Sigmoid colon (tissue), 7 donors: ENCODE measurements around the gene LLGL2. TPM values are rescaled to one million over a fixed set of nuclear protein-coding genes. Genes with fewer than 3 reads are reported as not detected.
"Not testable (repeated sequence)": the region's sequence is repeated elsewhere in the genome, so short reads cannot be mapped to it uniquely, and the experiment has no call there.

Experiments used
- DNase-seq: peaks from one replicate; pipeline ENCODE4 v3.0.0-alpha.2; 2019
- H3K27ac ChIP-seq, 4 donors: fragments of 200-600 bp; sonication (generic); one replicate each; pipeline ENCODE4 v1.5.1; 2016 to 2019; ENCODE audit warnings: mild to moderate bottlenecking in 1 of 4
- H3K27me3 ChIP-seq, 3 donors: fragments of 200-600 bp; sonication (generic); one replicate each; pipeline ENCODE4 v1.5.1; 2019; ENCODE audit warnings: mild to moderate bottlenecking in 1 of 3
- H3K36me3 ChIP-seq, 4 donors: fragments of 200-600 bp; sonication (generic); one replicate each; pipeline ENCODE4 v1.5.1; 2016 to 2019
- H3K4me1 ChIP-seq, 4 donors: fragments of 200-600 bp; sonication (generic); one replicate each; pipeline ENCODE4 v1.5.1; 2017 to 2019
- H3K4me3 ChIP-seq, 4 donors: fragments of 200-600 bp; sonication (generic); one replicate each; pipeline ENCODE4 v1.5.1; 2017 to 2019; ENCODE audit warnings: mild to moderate bottlenecking in 2 of 4, moderate library complexity in 1 of 4
- H3K9me3 ChIP-seq, 4 donors: fragments of 200-600 bp in 3 of 4; sonication (generic) in 3 of 4; one replicate each; pipeline versions ENCODE4 v1.5.1 to v1.6.1; 2013 to 2019
- EP300 ChIP-seq, 4 donors: sonication (generic); formaldehyde crosslinking; IDR thresholded peaks; one replicate each; pipeline ENCODE4 v1.6.1; 2017; ENCODE audit warnings: antibody characterized with exemption in 4 of 4
- POLR2A ChIP-seq, 2 donors: fragments of 450-650 bp; IDR thresholded peaks; one replicate each; pipeline ENCODE4 v1.6.1; 2016; ENCODE audit warnings: antibody characterized with exemption in 2 of 2, mild to moderate bottlenecking in 2 of 2, moderate library complexity in 2 of 2
- POLR2AphosphoS5 ChIP-seq, 4 donors: sonication (generic); formaldehyde crosslinking; IDR thresholded peaks; one replicate each; pipeline ENCODE4 v1.6.1; 2017; ENCODE audit warnings: antibody characterized with exemption in 4 of 4
- WGBS, 2 donors: extraction: QIAGEN DNeasy Blood & Tissue Kit; methylation state at CpG; one replicate each; pipeline ENCODE4 v1.1.7; 2013; 5-methylcytosine and 5-hydroxymethylcytosine counted together
- intact Hi-C: fragments of 100-400 bp; cut with DNase I; formaldehyde crosslinking; loops from one replicate; pipeline ENCODE4 v1.15.1; 2023
- polyA plus RNA-seq, 3 donors: library from polyadenylated mRNA; stranded (reverse); fragments of 200-250 nt; gene quantifications; one replicate each; pipeline ENCODE4 v1.2.3, GENCODE V29; 2013
- total RNA-seq, 4 donors: library from RNA; depleted of rRNA; stranded (reverse); fragments of >200 nt; gene quantifications; one replicate each; pipeline ENCODE4 v1.1.0, GENCODE V29; 2016
- TF ChIP-seq, protein P1 (sequence below), 4 experiments: fragments of 450-650 bp in 3 of 4; fragments of 200-600 bp in 1 of 4; IDR thresholded peaks; one replicate each; pipeline ENCODE4 v1.5.1; 2016 to 2019; ENCODE audit warnings: antibody characterized with exemption in 4 of 4, mild to moderate bottlenecking in 3 of 4, moderate library complexity in 2 of 4
- donor health status: healthy with polysubstance abuse.
- donor health status: Bipolar disorder and iron deficiency.
- donor health status: healthy.

LLGL2 gene
- total and polyA plus RNA-seq, 7 donors = 1.4 to 299 (median 5.0) TPM

DNA sequence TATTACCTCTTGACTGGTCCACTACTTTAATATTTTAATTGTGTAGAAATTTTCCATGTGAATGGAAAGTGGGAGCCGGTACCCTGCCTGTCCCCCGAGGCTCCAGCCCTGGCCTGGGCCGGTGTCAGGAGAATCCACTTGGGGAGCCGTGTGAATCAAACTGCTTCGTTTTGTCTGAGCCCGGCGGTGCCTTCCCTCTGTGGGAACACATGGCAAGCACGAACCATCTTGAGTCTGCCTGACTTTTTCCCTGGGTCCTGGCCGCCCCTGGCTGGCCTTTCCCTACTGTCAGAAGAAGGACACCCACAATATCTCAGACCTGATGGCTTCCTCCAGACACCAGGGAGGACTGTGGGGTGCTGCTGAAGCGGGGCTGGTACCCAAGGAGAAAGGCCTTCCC lies 49.7 kb downstream of the LLGL2 start:
- H3K27me3 ChIP-seq = no peaks in the 10 kb centered on the region
- no peaks in the 10 kb centered on the region for H3K9me3 ChIP-seq
- DNase-seq = peak; percentile 60
- H3K4me1 ChIP-seq = no peaks in the 10 kb centered on the region
- H3K4me3 ChIP-seq = no peak overlapping the region
- TF ChIP-seq POLR2AphosphoS5 (IDR thresholded peaks at IDR 0.05) (no peak), POLR2A (IDR thresholded peaks at IDR 0.05) (no peak), EP300 (IDR thresholded peaks at IDR 0.05) (no peak)
- TF ChIP-seq, protein P1, sequence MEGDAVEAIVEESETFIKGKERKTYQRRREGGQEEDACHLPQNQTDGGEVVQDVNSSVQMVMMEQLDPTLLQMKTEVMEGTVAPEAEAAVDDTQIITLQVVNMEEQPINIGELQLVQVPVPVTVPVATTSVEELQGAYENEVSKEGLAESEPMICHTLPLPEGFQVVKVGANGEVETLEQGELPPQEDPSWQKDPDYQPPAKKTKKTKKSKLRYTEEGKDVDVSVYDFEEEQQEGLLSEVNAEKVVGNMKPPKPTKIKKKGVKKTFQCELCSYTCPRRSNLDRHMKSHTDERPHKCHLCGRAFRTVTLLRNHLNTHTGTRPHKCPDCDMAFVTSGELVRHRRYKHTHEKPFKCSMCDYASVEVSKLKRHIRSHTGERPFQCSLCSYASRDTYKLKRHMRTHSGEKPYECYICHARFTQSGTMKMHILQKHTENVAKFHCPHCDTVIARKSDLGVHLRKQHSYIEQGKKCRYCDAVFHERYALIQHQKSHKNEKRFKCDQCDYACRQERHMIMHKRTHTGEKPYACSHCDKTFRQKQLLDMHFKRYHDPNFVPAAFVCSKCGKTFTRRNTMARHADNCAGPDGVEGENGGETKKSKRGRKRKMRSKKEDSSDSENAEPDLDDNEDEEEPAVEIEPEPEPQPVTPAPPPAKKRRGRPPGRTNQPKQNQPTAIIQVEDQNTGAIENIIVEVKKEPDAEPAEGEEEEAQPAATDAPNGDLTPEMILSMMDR (IDR thresholded peaks at IDR 0.05) = no peak
- no peaks in the 10 kb centered on the region for H3K36me3 ChIP-seq
- intact Hi-C loops = no loop called here
- 86 to 89% methylated on average over 10 of the region's 10 CpGs for WGBS, 2 donors
- no peak overlapping the region for H3K27ac ChIP-seq

DNA sequence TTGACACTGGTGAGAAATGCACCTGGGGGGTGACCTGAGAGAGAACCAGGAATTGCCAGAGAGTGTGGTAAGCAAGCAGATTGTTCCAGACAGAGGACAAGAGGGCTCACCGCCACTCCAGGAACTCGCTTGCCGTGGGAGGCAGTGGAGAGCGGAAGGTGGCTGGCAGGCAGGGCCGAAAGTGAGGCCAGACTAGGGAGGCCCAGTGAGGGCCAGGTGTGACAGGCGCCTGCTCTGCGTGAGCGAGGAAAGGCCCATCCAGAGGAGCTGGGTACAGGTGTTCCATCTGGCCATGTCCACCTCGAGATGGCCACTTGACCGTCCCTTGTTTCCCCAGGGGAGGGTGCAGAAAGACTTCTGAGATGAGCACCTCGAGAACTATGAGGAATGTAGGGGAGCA lies 50.2 kb downstream of the LLGL2 start:
- Histone ChIP-seq H3K4me1 (no peaks in the 10 kb centered on the region), H3K27ac (no peak overlapping the region), H3K9me3 (no peaks in the 10 kb centered on the region), H3K27me3 (no peaks in the 10 kb centered on the region), H3K36me3 (no peaks in the 10 kb centered on the region), H3K4me3 (no peak overlapping the region)
- TF ChIP-seq POLR2AphosphoS5 (IDR thresholded peaks at IDR 0.05) = no peak
- no peak for TF ChIP-seq EP300 (IDR thresholded peaks at IDR 0.05)
- no peak for TF ChIP-seq POLR2A (IDR thresholded peaks at IDR 0.05)
- TF ChIP-seq, protein P1 (IDR thresholded peaks at IDR 0.05) = no peak
- WGBS, 2 donors = 66 to 83% methylated on average over 11 of the region's 11 CpGs
- intact Hi-C loops = no loop called here
- no peak for DNase-seq

DNA sequence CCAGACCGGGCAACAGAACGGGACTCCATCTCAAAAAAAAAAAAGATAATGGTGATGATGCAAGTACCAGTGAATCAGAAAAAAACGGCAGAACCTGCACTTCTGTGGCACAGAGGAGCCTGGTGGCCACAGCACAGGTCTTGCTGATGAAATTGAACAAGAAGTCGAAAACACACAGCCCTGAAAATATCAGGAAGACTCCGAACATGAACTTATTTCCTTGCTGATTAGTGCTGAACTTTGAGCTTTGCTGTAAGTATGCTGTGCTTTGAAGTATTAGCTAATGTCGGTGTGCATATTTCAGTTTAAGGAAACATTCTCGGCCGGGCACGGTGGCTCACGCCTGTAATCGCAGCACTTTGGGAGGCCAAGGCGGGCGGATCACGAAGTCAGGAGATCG lies 51.2 kb downstream of the LLGL2 start:
- H3K27me3 ChIP-seq = no peaks in the 10 kb centered on the region
- no peaks in the 10 kb centered on the region for H3K4me1 ChIP-seq
- intact Hi-C loops = no loop called here
- no peak for DNase-seq
- 17 to 79% methylated on average over 14 to 15 of the region's 15 CpGs for WGBS, 2 donors
- TF ChIP-seq POLR2AphosphoS5 (IDR thresholded peaks at IDR 0.05) (no peak), EP300 (IDR thresholded peaks at IDR 0.05) (no peak), POLR2A (IDR thresholded peaks at IDR 0.05) (no peak)
- TF ChIP-seq, protein P1 (IDR thresholded peaks at IDR 0.05) = no peak
- no peaks in the 10 kb centered on the region for H3K9me3 ChIP-seq
- H3K4me3 ChIP-seq = no peak overlapping the region
- no peak overlapping the region for H3K27ac ChIP-seq
- H3K36me3 ChIP-seq = no peaks in the 10 kb centered on the region

DNA sequence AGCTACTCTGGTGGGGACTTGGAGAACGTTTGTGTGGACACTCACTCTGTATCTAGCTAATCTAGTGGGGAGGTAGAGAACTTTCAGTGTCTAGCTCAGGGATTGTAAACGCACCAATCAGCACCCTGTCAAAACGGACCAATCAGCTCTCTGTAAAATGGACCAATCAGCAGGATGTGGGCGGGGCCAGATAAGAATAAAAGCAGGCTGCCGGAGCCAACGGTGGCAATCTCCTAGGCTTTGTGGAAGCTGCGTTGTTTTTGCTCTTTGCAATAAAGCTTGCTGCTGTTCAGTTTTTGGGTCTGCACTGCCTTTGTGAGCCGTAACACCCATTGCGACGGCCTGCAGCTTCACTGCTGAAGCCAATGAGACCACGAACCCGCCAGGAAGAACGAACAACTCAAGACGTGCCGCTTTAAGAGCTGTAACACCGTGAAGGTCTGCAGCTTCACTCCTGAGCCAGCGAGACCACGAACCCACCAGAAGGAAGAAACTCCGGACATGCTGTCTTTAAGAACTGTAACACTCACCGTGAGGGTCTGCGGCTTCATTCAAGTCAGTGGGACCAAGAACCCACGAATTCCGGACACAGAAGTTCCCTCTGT lies 55.7 kb downstream of the LLGL2 start:
- not testable (repeated sequence) for H3K9me3 ChIP-seq, H3K27me3 ChIP-seq, H3K4me1 ChIP-seq, H3K4me3 ChIP-seq, H3K27ac ChIP-seq, H3K36me3 ChIP-seq, DNase-seq
- intact Hi-C loops = loop anchor here (10.0 kb wide), 1 partner anchor 296 kb away; the partner anchor contains the start of gene SLC25A19
- 69 to 89% methylated on average over 23 of the region's 23 CpGs for WGBS, 2 donors

DNA sequence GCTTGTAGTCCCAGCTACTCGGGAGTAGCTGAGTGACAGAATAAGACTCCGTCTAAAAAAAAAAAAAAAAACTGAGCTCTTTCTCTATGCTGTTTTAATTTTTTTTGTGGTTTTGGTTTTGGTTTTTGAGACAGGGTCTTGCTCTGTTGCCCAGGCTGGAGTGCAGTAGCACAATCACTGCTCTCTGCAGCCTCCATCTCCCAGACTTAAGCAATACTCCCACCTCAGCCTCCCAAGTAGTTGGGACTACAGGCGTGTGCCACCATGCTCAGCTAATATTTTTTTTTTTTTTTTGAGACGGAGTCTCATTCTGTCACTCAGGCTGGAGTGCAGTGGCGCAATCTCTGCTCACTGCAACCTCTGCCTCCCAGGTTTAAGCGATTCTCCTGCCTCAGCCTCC lies 57.7 kb downstream of the LLGL2 start:
- H3K4me3 ChIP-seq, H3K27me3 ChIP-seq, H3K36me3 ChIP-seq, DNase-seq, H3K9me3 ChIP-seq, H3K27ac ChIP-seq: not testable (repeated sequence)
- 88 to 93% methylated on average over 6 of the region's 6 CpGs for WGBS, 2 donors
- peaks cover 0 to 12% (median 6%) of the 10 kb centered on the region in 4 donors for H3K4me1 ChIP-seq
- intact Hi-C loops = loop anchor here (10.0 kb wide), 1 partner anchor 298 kb away; the partner anchor contains the start of gene SLC25A19

DNA sequence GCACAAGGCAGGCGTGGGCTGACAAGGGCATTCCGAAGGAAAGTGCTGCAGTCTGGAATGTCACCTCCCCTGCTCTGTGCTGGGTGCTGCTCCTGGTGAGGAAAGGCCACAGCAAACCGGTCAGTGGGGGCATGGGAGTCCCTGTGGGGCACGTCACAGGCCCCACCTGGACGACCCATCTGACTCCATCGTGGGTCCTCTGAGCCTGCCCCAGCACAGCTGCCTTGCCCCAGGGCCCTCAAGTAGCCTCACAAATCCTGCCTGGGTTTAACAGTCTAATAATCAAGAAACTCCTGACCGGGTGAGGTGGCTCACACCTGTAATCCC lies 59.3 kb downstream of the LLGL2 start:
- H3K4me1 ChIP-seq = peaks cover 3 to 18% (median 10%) of the 10 kb centered on the region in 4 donors
- H3K36me3 ChIP-seq = no peaks in the 10 kb centered on the region
- WGBS, 2 donors = 90 to 94% methylated on average over 7 of the region's 7 CpGs
- no peak for DNase-seq
- intact Hi-C loops = loop anchor here (5.0 to 10.0 kb wide), 2 partner anchors 178 to 300 kb away; partner anchors contain the start of genes GRB2 and SLC25A19
- no peak overlapping the region for H3K4me3 ChIP-seq
- TF ChIP-seq, protein P1 (IDR thresholded peaks at IDR 0.05) = no peak
- TF ChIP-seq POLR2A (IDR thresholded peaks at IDR 0.05) (no peak), EP300 (IDR thresholded peaks at IDR 0.05) (no peak), POLR2AphosphoS5 (IDR thresholded peaks at IDR 0.05) (no peak)
- peaks cover 0 to 5% (median 0%) of the 10 kb centered on the region in 3 donors for H3K27me3 ChIP-seq
- no peak overlapping the region for H3K27ac ChIP-seq
- no peaks in the 10 kb centered on the region for H3K9me3 ChIP-seq
